Posterior cingulate gyrus (tissue), 11 donors: ENCODE measurements around the gene C1QTNF5.
A peak's percentile ranks its signal among the peaks of the same experiment; 100 is the strongest.
"Not testable (repeated sequence)": the region's sequence is repeated elsewhere in the genome, so short reads cannot be mapped to it uniquely, and the experiment has no call there.

Experiments used
- DNase-seq, 10 donors: peaks; one replicate each; pipeline versions ENCODE4 v3.0.0 to v3.0.0-alpha.2; 2020 to 2021; ENCODE audit warnings: mixed read lengths in 3 of 10
- intact Hi-C: fragments of 100-400 bp; cut with DNase I; formaldehyde crosslinking; loops from one replicate; pipeline ENCODE4 v1.15.1; 2023

Gene C1QTNF5

GRCh38 chr11:119340335-119341221 is at the start of gene C1QTNF5:
Gene C1QTNF5, minus strand, starts transcription at chr11:119340883. Its CDS starts 486 bp downstream, at chr11:119340397.
- DNase-seq, result peak in 4 of 10 donors; percentile 61 to 90 (median 80)
- intact Hi-C loops, result loop anchor here (5.0 kb wide), 1 partner anchor 42 kb away; the partner anchor contains the start of gene USP2

- intact Hi-C loops, result no loop called here
- DNase-seq, result no peak
Observed at GRCh38 chr11:119389611-119390254, 49.0 kb upstream of the C1QTNF5 start.

GRCh38 chr11:119388103-119388502 is 47.4 kb upstream of the C1QTNF5 start:
- intact Hi-C loops, result no loop called here
- no peak for DNase-seq

- no peak for DNase-seq
- intact Hi-C loops, result loop anchor here (5.0 kb wide), 1 partner anchor 42 kb away; the partner anchor contains the start of gene C1QTNF5
Observed at GRCh38 chr11:119384332-119384731, 43.6 kb upstream of the C1QTNF5 start.

- DNase-seq, result not testable (repeated sequence)
- intact Hi-C loops, result loop anchor here (5.0 kb wide), 1 partner anchor 40 kb away; the partner anchor contains the start of gene C1QTNF5
Observed at GRCh38 chr11:119382513-119382912, 41.8 kb upstream of the C1QTNF5 start.

- no peak for DNase-seq
- intact Hi-C loops, result loop anchor here (5.0 kb wide), 1 partner anchor 40 kb away; the partner anchor contains the start of gene C1QTNF5
Observed at GRCh38 chr11:119382101-119382500, 41.4 kb upstream of the C1QTNF5 start.

GRCh38 chr11:119381181-119381988 is 40.7 kb upstream of the C1QTNF5 start, which contains the start of gene USP2:
Gene USP2, minus strand, starts transcription at chr11:119381690. Its CDS starts 8,210 bp downstream, at chr11:119373480.
- DNase-seq, result peak; percentile 95 to 100 (median 99)
- intact Hi-C loops, result loop anchor here (2.0 to 5.0 kb wide), 3 partner anchors 25 to 93 kb away; partner anchors contain the start of gene C1QTNF5

- intact Hi-C loops, result loop anchor here (2.0 to 5.0 kb wide), 3 partner anchors 24 to 94 kb away; partner anchors contain the start of gene C1QTNF5
- DNase-seq, result peak in 1 of 10 donors; percentile 82
Observed at GRCh38 chr11:119380827-119381180, 40.1 kb upstream of the C1QTNF5 start.

- intact Hi-C loops, result loop anchor here (2.0 to 5.0 kb wide), 3 partner anchors 23 to 95 kb away; partner anchors contain the start of gene C1QTNF5
- DNase-seq, result peak in 2 of 10 donors; percentile 71 to 78
Observed at GRCh38 chr11:119380160-119380826, 39.6 kb upstream of the C1QTNF5 start.

- DNase-seq, result no peak
- intact Hi-C loops, result no loop called here
Observed at GRCh38 chr11:119378851-119379465, 38.3 kb upstream of the C1QTNF5 start.

GRCh38 chr11:119377961-119378667 is 37.4 kb upstream of the C1QTNF5 start:
- intact Hi-C loops, result no loop called here
- no peak for DNase-seq

- intact Hi-C loops, result no loop called here
- DNase-seq, result no peak
Observed at GRCh38 chr11:119377112-119377901, 36.6 kb upstream of the C1QTNF5 start.

GRCh38 chr11:119376197-119376847 is 35.6 kb upstream of the C1QTNF5 start:
- peak; percentile 86 to 99 (median 94) for DNase-seq
- intact Hi-C loops, result no loop called here

GRCh38 chr11:119375337-119376196 is 34.9 kb upstream of the C1QTNF5 start:
- intact Hi-C loops, result no loop called here
- DNase-seq, result peak in 8 of 10 donors; percentile 68 to 96 (median 81)

GRCh38 chr11:119374632-119375336 is 34.1 kb upstream of the C1QTNF5 start:
- DNase-seq, result peak in 6 of 10 donors; percentile 56 to 94 (median 66)
- intact Hi-C loops, result loop anchor here (5.0 kb wide), 1 partner anchor 37 kb away; no protein-coding TSS in a partner anchor
